ENCODE results near the gene PDLIM1.

DNA sequence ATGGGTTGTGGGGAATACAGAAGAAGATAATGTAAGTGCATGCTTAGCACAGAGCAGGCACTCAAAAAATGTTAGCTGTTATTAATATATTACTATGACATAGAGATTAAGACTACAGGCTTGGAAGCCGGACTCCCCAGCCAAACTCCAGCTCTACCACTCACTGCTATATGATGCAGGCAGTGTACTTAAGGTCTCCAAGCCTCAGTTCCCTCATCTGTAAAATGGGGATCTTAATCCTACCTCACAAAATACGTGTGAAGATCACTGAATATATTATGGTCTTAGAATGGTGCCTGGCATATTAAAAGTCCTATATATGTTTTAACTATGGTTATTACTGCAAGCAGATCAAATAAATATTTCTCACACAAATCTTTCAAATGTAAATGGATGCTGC is 5.2 kb downstream of the PDLIM1 start:
- no peak for TF ChIP-seq POLR2A (IDR thresholded peaks at IDR 0.05)
- TF ChIP-seq, protein P1, sequence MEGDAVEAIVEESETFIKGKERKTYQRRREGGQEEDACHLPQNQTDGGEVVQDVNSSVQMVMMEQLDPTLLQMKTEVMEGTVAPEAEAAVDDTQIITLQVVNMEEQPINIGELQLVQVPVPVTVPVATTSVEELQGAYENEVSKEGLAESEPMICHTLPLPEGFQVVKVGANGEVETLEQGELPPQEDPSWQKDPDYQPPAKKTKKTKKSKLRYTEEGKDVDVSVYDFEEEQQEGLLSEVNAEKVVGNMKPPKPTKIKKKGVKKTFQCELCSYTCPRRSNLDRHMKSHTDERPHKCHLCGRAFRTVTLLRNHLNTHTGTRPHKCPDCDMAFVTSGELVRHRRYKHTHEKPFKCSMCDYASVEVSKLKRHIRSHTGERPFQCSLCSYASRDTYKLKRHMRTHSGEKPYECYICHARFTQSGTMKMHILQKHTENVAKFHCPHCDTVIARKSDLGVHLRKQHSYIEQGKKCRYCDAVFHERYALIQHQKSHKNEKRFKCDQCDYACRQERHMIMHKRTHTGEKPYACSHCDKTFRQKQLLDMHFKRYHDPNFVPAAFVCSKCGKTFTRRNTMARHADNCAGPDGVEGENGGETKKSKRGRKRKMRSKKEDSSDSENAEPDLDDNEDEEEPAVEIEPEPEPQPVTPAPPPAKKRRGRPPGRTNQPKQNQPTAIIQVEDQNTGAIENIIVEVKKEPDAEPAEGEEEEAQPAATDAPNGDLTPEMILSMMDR (IDR thresholded peaks at IDR 0.05) = no peak

Measured in tibial nerve (tissue), 3 donors.